Measurements from ENCODE around the gene SEMA3E. TPM values are rescaled to one million over a fixed set of nuclear protein-coding genes. Genes with fewer than 3 reads are reported as not detected.
"Not testable (repeated sequence)": the region's sequence is repeated elsewhere in the genome, so short reads cannot be mapped to it uniquely, and the experiment has no call there.

The SEMA3E gene
- total and polyA plus RNA-seq, 7 donors, result under 0.01 to 16.3 (median 7.8) TPM

DNA sequence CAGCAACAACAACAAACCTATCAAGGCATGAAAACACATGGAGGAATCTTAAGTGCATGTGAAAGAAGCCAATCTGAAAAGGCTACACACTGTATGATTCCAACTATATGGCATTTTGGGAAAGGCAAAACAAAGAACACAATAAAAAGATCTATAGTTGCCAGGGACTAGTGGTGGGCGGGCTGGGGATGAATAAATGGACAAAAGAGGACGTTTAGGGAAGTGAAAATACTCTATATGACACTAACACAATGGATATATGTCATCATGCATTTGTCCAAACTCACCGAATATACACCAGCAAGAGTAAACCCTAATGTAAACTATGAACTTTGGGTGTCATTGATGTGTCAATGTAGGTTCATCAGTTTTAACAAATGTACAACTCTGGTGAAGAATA lies 89.1 kb downstream of the SEMA3E start:
- no peaks in the 10 kb centered on the region for H3K36me3 ChIP-seq
- whole genome bisulfite sequencing, 2 donors, result 66 to 69% methylated on average over 3 of the region's 3 CpGs
- no peak for DNase-seq
- H3K27me3 ChIP-seq, result no peaks in the 10 kb centered on the region
- H3K4me3 ChIP-seq, result no peak overlapping the region
- no peaks in the 10 kb centered on the region for H3K4me1 ChIP-seq
- H3K9me3 ChIP-seq, result no peaks in the 10 kb centered on the region
- H3K27ac ChIP-seq, result no peak overlapping the region
- TF ChIP-seq CTCF (IDR thresholded peaks at IDR 0.05), result no peak
- TF ChIP-seq POLR2AphosphoS5 (IDR thresholded peaks at IDR 0.05), result no peak
- no peak for TF ChIP-seq POLR2A (IDR thresholded peaks at IDR 0.05)
- TF ChIP-seq EP300 (IDR thresholded peaks at IDR 0.05), result no peak
- intact Hi-C loops (cut with DNase I), result no loop called here

DNA sequence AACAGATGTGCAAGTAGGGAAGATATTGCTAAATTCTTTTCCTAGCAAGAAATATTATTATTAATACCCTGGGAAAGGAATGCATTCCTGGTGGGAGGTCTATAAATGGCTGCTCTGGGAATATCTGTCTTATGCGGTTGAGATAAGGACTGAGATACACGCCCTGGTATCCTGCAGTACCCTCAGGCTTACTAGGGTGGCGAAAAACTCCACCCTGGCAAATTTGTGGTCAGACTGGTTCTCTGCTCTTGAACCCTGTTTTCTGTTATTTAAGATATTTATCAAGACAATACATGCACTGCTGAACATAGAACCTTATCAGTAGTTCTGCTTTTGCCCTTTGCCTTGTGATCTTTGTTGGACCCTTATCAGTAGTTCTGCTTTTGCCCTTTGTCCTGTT lies 96.4 kb downstream of the SEMA3E start:
- DNase-seq; H3K4me1 ChIP-seq; H3K27ac ChIP-seq; H3K9me3 ChIP-seq; H3K36me3 ChIP-seq; H3K27me3 ChIP-seq; H3K4me3 ChIP-seq; intact Hi-C loops (cut with DNase I): not testable (repeated sequence)
- WGBS, 2 donors, result 60 to 78% methylated on average over 3 of the region's 3 CpGs

GRCh38 chr7:83550100-83550499 lies 98.8 kb downstream of the SEMA3E start:
- DNase-seq, result no peak
- Histone ChIP-seq H3K36me3 (no peaks in the 10 kb centered on the region), H3K27ac (no peak overlapping the region), H3K4me1 (no peaks in the 10 kb centered on the region), H3K9me3 (no peaks in the 10 kb centered on the region), H3K27me3 (no peaks in the 10 kb centered on the region), H3K4me3 (no peak overlapping the region)
- 95 to 96% methylated on average over 4 of the region's 4 CpGs for WGBS, 2 donors
- intact Hi-C loops (cut with DNase I), result no loop called here
- no peak for TF ChIP-seq POLR2A (IDR thresholded peaks at IDR 0.05)
- TF ChIP-seq CTCF (IDR thresholded peaks at IDR 0.05), result no peak
- TF ChIP-seq POLR2AphosphoS5 (IDR thresholded peaks at IDR 0.05), result no peak
- TF ChIP-seq EP300 (IDR thresholded peaks at IDR 0.05), result no peak

DNA sequence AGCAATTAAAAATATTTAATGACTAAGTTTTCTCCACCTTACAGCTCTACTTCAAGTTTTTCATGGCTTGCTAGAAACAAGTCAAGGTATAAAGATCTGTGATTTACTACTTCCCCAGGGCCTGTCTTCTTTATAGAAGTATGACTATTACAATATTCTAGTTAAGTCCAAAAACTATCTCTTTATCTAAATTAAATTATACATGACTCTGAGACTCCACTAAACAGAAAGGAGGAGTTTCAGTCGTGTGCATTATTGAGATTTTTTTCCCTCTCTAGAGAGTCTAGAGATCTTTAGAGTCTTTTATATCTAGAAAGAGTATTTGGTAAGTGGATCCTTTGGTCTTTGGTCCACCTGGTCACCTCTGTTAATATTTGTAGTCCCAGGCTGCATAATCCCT lies 100.7 kb downstream of the SEMA3E start:
- no peak for DNase-seq
- intact Hi-C loops (cut with DNase I), result no loop called here

GRCh38 chr7:83547526-83547925 lies 101.4 kb downstream of the SEMA3E start:
- intact Hi-C loops (cut with DNase I), result no loop called here
- Histone ChIP-seq H3K9me3 (no peaks in the 10 kb centered on the region), H3K4me1 (no peaks in the 10 kb centered on the region), H3K27ac (no peak overlapping the region), H3K4me3 (no peak overlapping the region), H3K36me3 (no peaks in the 10 kb centered on the region), H3K27me3 (no peaks in the 10 kb centered on the region)
- no peak for DNase-seq
- TF ChIP-seq CTCF (IDR thresholded peaks at IDR 0.05) (no peak), POLR2A (IDR thresholded peaks at IDR 0.05) (no peak), POLR2AphosphoS5 (IDR thresholded peaks at IDR 0.05) (no peak), EP300 (IDR thresholded peaks at IDR 0.05) (no peak)
- 9 to 44% methylated on average over 2 of the region's 2 CpGs for WGBS, 2 donors

More for the DNA sequence above, 100.7 kb downstream of the SEMA3E start:
- H3K9me3 ChIP-seq, result no peaks in the 10 kb centered on the region
- no peaks in the 10 kb centered on the region for H3K27me3 ChIP-seq
- WGBS, 2 donors, result 61 to 78% methylated on average over 1 of the region's 1 CpG
- no peaks in the 10 kb centered on the region for H3K4me1 ChIP-seq
- no peak overlapping the region for H3K4me3 ChIP-seq
- TF ChIP-seq POLR2A (IDR thresholded peaks at IDR 0.05), result no peak
- TF ChIP-seq POLR2AphosphoS5 (IDR thresholded peaks at IDR 0.05), result no peak
- H3K27ac ChIP-seq, result no peak overlapping the region
- no peaks in the 10 kb centered on the region for H3K36me3 ChIP-seq

DNA sequence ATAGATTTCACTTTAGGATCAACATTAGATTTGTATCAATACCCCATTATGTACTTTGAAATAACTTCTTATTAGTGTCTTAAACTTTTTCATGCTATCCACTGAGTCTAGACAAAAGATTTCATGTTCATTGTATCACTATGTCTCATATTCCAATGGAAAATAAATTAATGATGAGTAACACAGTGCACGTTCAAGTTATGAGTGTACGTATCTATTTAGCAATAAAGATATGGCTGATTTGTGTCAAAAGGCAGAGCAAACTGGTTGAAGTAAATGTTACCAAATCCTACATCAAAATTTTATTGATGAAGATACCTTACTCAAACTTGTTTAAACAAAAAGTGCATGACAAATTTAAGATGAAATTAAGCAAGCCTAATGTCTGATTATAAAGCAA lies 102.4 kb downstream of the SEMA3E start:
- H3K27me3 ChIP-seq, result no peaks in the 10 kb centered on the region
- no peaks in the 10 kb centered on the region for H3K4me1 ChIP-seq
- WGBS, 2 donors, result 33 to 80% methylated on average over 2 of the region's 2 CpGs
- DNase-seq, result no peak
- no peak overlapping the region for H3K4me3 ChIP-seq
- intact Hi-C loops (cut with DNase I), result no loop called here
- no peak overlapping the region for H3K27ac ChIP-seq
- H3K36me3 ChIP-seq, result no peaks in the 10 kb centered on the region
- TF ChIP-seq POLR2AphosphoS5 (IDR thresholded peaks at IDR 0.05) (no peak), POLR2A (IDR thresholded peaks at IDR 0.05) (no peak), CTCF (IDR thresholded peaks at IDR 0.05) (no peak), EP300 (IDR thresholded peaks at IDR 0.05) (no peak)
- no peaks in the 10 kb centered on the region for H3K9me3 ChIP-seq
